GM12875 (cell line): ENCODE data around the gene CORIN.
"Not testable (repeated sequence)": the region's sequence is repeated elsewhere in the genome, so short reads cannot be mapped to it uniquely, and the experiment has no call there.

Experiments used
- H3K4me3 ChIP-seq: one replicate; pipeline ENCODE4 v1.5.1; 2011; ENCODE audit warnings: low read depth, low read length, control low read depth
- CTCF ChIP-seq: IDR thresholded peaks from 2 replicates; pipeline ENCODE4 v1.5.1; 2011; ENCODE audit warnings: low read depth, mild to moderate bottlenecking, control low read depth, inconsistent platforms, low read length, moderate library complexity, borderline replicate concordance; ENCODE audit not compliant: insufficient read depth

CORIN gene

GRCh38 chr4:47774079-47774478 is 63.8 kb downstream of the CORIN start:
- no peak for TF ChIP-seq CTCF

GRCh38 chr4:47771020-47771419 is 66.8 kb downstream of the CORIN start:
- no peak overlapping the region for H3K4me3 ChIP-seq
- TF ChIP-seq CTCF, result no peak

More at GRCh38 chr4:47774079-47774478, 63.8 kb downstream of the CORIN start:
- no peak overlapping the region for H3K4me3 ChIP-seq

GRCh38 chr4:47767956-47768355 is 69.9 kb downstream of the CORIN start:
- not testable (repeated sequence) for H3K4me3 ChIP-seq

GRCh38 chr4:47763279-47763678 is 74.6 kb downstream of the CORIN start:
- H3K4me3 ChIP-seq, result no peak overlapping the region
- no peak for TF ChIP-seq CTCF

- no peak for TF ChIP-seq CTCF
- no peak overlapping the region for H3K4me3 ChIP-seq
Observed at GRCh38 chr4:47762376-47763266, 75.2 kb downstream of the CORIN start.

GRCh38 chr4:47753316-47753715 is 84.6 kb downstream of the CORIN start:
- not testable (repeated sequence) for H3K4me3 ChIP-seq

GRCh38 chr4:47752214-47752613 is 85.7 kb downstream of the CORIN start:
- TF ChIP-seq CTCF, result no peak
- H3K4me3 ChIP-seq, result no peak overlapping the region

GRCh38 chr4:47750788-47751187 is 87.1 kb downstream of the CORIN start:
- TF ChIP-seq CTCF, result no peak

More at GRCh38 chr4:47750788-47751187, 87.1 kb downstream of the CORIN start:
- no peak overlapping the region for H3K4me3 ChIP-seq
